Measurements from ENCODE around the gene ZFC3H1.

The ZFC3H1 gene, protein sequence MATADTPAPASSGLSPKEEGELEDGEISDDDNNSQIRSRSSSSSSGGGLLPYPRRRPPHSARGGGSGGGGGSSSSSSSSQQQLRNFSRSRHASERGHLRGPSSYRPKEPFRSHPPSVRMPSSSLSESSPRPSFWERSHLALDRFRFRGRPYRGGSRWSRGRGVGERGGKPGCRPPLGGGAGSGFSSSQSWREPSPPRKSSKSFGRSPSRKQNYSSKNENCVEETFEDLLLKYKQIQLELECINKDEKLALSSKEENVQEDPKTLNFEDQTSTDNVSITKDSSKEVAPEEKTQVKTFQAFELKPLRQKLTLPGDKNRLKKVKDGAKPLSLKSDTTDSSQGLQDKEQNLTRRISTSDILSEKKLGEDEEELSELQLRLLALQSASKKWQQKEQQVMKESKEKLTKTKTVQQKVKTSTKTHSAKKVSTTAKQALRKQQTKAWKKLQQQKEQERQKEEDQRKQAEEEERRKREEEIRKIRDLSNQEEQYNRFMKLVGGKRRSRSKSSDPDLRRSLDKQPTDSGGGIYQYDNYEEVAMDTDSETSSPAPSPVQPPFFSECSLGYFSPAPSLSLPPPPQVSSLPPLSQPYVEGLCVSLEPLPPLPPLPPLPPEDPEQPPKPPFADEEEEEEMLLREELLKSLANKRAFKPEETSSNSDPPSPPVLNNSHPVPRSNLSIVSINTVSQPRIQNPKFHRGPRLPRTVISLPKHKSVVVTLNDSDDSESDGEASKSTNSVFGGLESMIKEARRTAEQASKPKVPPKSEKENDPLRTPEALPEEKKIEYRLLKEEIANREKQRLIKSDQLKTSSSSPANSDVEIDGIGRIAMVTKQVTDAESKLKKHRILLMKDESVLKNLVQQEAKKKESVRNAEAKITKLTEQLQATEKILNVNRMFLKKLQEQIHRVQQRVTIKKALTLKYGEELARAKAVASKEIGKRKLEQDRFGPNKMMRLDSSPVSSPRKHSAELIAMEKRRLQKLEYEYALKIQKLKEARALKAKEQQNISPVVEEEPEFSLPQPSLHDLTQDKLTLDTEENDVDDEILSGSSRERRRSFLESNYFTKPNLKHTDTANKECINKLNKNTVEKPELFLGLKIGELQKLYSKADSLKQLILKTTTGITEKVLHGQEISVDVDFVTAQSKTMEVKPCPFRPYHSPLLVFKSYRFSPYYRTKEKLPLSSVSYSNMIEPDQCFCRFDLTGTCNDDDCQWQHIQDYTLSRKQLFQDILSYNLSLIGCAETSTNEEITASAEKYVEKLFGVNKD (N-terminal part only)

DNA sequence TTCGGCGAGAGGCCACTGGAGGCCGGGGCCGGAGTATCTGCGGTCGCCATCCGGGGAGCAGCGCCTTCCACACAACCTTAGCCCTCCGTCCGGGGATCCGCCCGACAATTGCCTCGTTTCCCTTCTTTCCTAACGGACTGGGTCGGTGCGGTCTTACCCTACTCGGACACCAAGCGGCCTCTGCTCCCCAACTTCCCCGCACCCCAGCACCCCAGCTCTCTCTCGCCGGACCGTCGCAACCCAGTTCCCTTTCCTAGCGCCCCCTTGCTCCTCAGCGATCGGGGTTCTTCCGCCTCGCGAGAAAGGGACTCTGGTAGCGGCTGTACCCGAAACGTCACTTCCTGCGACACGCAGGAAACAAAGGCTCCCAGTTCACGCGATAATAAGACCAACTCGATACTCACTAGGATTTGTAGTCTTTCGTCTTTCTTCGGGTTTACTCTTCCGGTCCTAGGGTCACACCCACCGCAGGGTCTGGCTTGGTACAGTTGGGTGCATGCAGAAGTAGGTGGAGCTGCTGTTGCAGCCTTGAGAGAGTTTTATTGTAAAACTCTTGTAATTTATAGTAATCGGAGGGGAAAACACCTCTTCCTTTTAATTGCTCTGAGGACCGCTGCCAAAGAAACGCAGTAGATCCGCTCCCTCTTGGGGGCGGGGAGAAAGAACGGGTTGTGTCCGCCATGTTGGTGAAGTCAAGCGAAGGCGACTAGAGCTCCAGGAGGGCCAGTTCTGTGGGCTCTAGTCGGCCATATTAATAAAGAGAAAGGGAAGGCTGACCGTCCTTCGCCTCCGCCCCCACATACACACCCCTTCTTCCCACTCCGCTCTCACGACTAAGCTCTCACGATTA, at the start of gene ZFC3H1, which contains the start of gene THAP2:
ZFC3H1 (minus strand) TSS at position 288 of the 850 bp plus-strand sequence; CDS start at position 50, 238 bp downstream.
THAP2 (plus strand) TSS at position 741 of the 850 bp plus-strand sequence. CDS start 209 bp downstream, outside the sequence.
- Histone ChIP-seq H3K27me3 (ENCODE audit: insufficient read depth, low read depth) (no peaks in the 10 kb centered on the region), H3K4me2 (peak within 1 kb of the TSS; percentile 97), H4K20me1 (ENCODE audit: insufficient read depth) (peaks cover 12% of the 10 kb centered on the region; the same call in 1 of the 2 replicates), H2AFZ (ENCODE audit: low read depth) (peak within 1 kb of the TSS; percentile 77), H3K4me3 (IDR thresholded peaks at IDR 0.05; ENCODE audit: insufficient read depth, low read depth, low read length) (peak within 1 kb of the TSS; percentile 49), H3K79me2 (ENCODE audit: insufficient read depth, low read depth) (peaks cover 65% of the 10 kb centered on the region), H3K27ac (peak within 1 kb of the TSS; percentile 87), H3K4me1 (ENCODE audit: low read depth, poor library complexity, severe bottlenecking) (peaks cover 29% of the 10 kb centered on the region), H3K36me3 (ENCODE audit: insufficient read depth) (peaks cover 9% of the 10 kb centered on the region; the same call in 1 of the 2 replicates), H3K9ac (peak within 1 kb of the TSS; percentile 85)
- TF ChIP-seq, protein P1, sequence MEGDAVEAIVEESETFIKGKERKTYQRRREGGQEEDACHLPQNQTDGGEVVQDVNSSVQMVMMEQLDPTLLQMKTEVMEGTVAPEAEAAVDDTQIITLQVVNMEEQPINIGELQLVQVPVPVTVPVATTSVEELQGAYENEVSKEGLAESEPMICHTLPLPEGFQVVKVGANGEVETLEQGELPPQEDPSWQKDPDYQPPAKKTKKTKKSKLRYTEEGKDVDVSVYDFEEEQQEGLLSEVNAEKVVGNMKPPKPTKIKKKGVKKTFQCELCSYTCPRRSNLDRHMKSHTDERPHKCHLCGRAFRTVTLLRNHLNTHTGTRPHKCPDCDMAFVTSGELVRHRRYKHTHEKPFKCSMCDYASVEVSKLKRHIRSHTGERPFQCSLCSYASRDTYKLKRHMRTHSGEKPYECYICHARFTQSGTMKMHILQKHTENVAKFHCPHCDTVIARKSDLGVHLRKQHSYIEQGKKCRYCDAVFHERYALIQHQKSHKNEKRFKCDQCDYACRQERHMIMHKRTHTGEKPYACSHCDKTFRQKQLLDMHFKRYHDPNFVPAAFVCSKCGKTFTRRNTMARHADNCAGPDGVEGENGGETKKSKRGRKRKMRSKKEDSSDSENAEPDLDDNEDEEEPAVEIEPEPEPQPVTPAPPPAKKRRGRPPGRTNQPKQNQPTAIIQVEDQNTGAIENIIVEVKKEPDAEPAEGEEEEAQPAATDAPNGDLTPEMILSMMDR (conservative IDR thresholded peaks at IDR 0.05; ENCODE audit: low read depth, low read length), result peak; percentile 29; the same call in 1 of the 2 replicates

DNA sequence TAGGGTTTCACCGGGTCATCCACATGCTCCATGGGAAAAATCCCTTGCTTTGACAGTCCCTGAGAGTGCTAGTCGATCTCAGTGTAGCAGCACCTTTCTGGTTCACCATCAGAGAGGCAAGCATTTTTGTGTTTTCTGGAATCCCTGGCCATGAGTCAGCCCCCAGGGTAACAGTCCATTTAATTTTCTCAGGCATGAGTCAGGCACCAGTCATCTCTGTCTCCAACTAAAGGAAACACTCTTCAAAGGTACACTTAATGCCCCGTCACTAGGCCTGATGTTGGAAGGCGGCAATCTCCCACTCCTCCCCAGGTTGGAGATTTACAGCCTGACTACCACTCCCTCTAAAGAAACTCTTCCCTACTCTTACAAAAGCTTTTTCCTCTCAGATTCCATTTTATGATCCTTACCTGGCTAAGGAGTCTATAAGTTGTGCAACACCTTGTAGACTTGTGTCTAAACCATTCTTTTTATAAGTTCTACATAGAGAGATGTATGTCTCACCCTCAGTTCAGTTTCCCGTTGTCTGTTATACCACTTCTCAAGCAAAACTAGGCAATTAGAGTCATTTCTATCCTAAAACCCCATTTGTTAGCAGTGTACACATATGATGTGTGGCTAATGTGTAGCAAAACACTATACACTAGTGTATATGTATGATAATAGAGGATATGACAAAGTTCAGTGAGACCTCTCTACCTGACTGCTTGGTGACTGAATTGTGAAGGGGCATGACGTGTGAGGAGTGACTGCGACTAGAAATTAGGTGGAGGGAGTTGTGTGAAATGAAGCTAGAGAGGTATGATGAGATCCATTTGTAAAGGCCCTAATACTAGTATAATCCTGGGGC, 46.9 kb upstream of the ZFC3H1 start:
- H3K27me3 ChIP-seq (ENCODE audit: insufficient read depth, low read depth), result no peaks in the 10 kb centered on the region
- H3K4me3 ChIP-seq (IDR thresholded peaks at IDR 0.05; ENCODE audit: insufficient read depth, low read depth, low read length), result no peak overlapping the region
- H3K4me2 ChIP-seq, result no peak overlapping the region
- no peaks in the 10 kb centered on the region for H4K20me1 ChIP-seq (ENCODE audit: insufficient read depth)
- no peaks in the 10 kb centered on the region for H3K4me1 ChIP-seq (ENCODE audit: low read depth, poor library complexity, severe bottlenecking)
- no peak overlapping the region for H2AFZ ChIP-seq (ENCODE audit: low read depth)
- H3K36me3 ChIP-seq (ENCODE audit: insufficient read depth), result no peaks in the 10 kb centered on the region
- no peak overlapping the region for H3K9ac ChIP-seq
- no peaks in the 10 kb centered on the region for H3K79me2 ChIP-seq (ENCODE audit: insufficient read depth, low read depth)
- H3K27ac ChIP-seq, result no peak overlapping the region
- TF ChIP-seq, protein P1 (conservative IDR thresholded peaks at IDR 0.05; ENCODE audit: low read depth, low read length), result no peak

DNA sequence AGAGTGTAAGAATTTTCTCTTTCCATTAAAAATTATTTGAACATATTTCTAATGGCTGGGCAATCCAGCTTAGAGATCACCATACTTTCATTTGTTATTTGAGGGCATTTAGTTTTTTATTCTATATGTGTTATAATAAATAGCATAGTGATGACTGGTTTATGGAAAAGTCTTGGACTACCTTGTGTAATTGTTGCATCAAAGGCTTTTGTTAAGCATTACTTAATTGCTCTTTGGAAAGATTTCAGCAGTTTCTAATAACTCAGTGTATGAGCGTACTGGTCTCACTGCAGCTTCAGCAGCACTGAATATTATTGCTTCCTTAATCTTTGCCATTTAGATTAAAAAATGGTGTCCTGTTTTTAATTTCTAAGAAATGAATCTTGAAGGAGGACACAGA, 45.0 kb upstream of the ZFC3H1 start:
- no peaks in the 10 kb centered on the region for H3K4me1 ChIP-seq (ENCODE audit: low read depth, poor library complexity, severe bottlenecking)
- H3K27ac ChIP-seq, result no peak overlapping the region
- H3K9ac ChIP-seq, result no peak overlapping the region
- H3K4me3 ChIP-seq (IDR thresholded peaks at IDR 0.05; ENCODE audit: insufficient read depth, low read depth, low read length), result no peak overlapping the region
- no peaks in the 10 kb centered on the region for H3K27me3 ChIP-seq (ENCODE audit: insufficient read depth, low read depth)
- no peak overlapping the region for H2AFZ ChIP-seq (ENCODE audit: low read depth)
- TF ChIP-seq, protein P1 (conservative IDR thresholded peaks at IDR 0.05; ENCODE audit: low read depth, low read length), result no peak
- H3K4me2 ChIP-seq, result no peak overlapping the region
- no peaks in the 10 kb centered on the region for H3K36me3 ChIP-seq (ENCODE audit: insufficient read depth)
- no peaks in the 10 kb centered on the region for H4K20me1 ChIP-seq (ENCODE audit: insufficient read depth)
- H3K79me2 ChIP-seq (ENCODE audit: insufficient read depth, low read depth), result no peaks in the 10 kb centered on the region

Data from KMS-11 (cell line).